Mucosa of stomach (tissue), 1 donor: ENCODE measurements around the gene SMG7.

Source experiments
- H3K27me3 ChIP-seq: one replicate; pipeline ENCODE4 v1.7.0; 2013; ENCODE audit warnings: mild to moderate bottlenecking, low read length; ENCODE audit not compliant: control insufficient read depth, insufficient read depth
- H3K36me3 ChIP-seq: one replicate; pipeline ENCODE4 v1.7.0; 2013; ENCODE audit warnings: low read length; ENCODE audit not compliant: control insufficient read depth, insufficient read depth
- H3K4me1 ChIP-seq: one replicate; pipeline ENCODE4 v1.7.0; 2013; ENCODE audit warnings: mild to moderate bottlenecking, low read length; ENCODE audit not compliant: control insufficient read depth, insufficient read depth
- H3K4me3 ChIP-seq: one replicate; pipeline ENCODE4 v1.7.0; 2013; ENCODE audit warnings: low read length
- H3K9ac ChIP-seq: one replicate; pipeline ENCODE4 v1.7.0; 2013; ENCODE audit warnings: mild to moderate bottlenecking, low read length, moderate library complexity
- H3K9me3 ChIP-seq: one replicate; pipeline ENCODE4 v1.7.0; 2013; ENCODE audit warnings: mild to moderate bottlenecking, low read length, moderate library complexity; ENCODE audit not compliant: control insufficient read depth
- donor health status: Pancreatic carcinoma.

SMG7 gene

DNA sequence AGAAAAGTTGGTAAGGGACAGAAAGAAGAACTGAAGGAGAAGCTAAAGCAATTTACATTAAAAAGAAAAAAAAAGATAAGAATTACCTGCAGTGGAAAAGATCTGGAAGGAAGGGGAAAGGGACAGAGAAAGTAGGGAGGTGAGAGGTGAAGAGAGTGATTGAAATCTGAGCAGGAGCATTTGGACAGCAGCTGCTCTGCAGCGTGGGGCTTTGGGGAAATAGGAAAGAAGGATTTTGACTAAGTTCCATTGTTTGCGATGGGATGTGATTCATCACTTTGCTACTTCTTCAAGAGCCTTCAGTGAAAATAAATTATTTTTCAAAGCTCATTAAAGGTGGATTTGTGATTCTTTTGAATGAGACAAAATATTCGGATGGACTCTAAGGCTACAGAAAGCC lies 28.1 kb upstream of the SMG7 start:
- Histone ChIP-seq H3K9me3 (no peaks in the 10 kb centered on the region), H3K4me1 (no peaks in the 10 kb centered on the region), H3K36me3 (no peaks in the 10 kb centered on the region), H3K27me3 (peaks cover 5% of the 10 kb centered on the region), H3K9ac (no peak overlapping the region), H3K4me3 (no peak overlapping the region)

GRCh38 chr1:183449223-183449770 lies 23.0 kb upstream of the SMG7 start:
- no peaks in the 10 kb centered on the region for H3K36me3 ChIP-seq
- no peaks in the 10 kb centered on the region for H3K27me3 ChIP-seq
- H3K9ac ChIP-seq = no peak overlapping the region
- H3K4me3 ChIP-seq = no peak overlapping the region
- H3K9me3 ChIP-seq = no peaks in the 10 kb centered on the region
- H3K4me1 ChIP-seq = no peaks in the 10 kb centered on the region

- H3K4me1 ChIP-seq = no peaks in the 10 kb centered on the region
- no peak overlapping the region for H3K9ac ChIP-seq
- no peaks in the 10 kb centered on the region for H3K36me3 ChIP-seq
- no peaks in the 10 kb centered on the region for H3K9me3 ChIP-seq
- no peaks in the 10 kb centered on the region for H3K27me3 ChIP-seq
- H3K4me3 ChIP-seq = no peak overlapping the region
These were observed 22.2 kb upstream of the SMG7 start for GRCh38 chr1:183450093-183450492.

- Histone ChIP-seq H3K36me3 (no peaks in the 10 kb centered on the region), H3K27me3 (no peaks in the 10 kb centered on the region), H3K4me1 (no peaks in the 10 kb centered on the region)
These were observed 17.9 kb upstream of the SMG7 start for GRCh38 chr1:183454377-183454776.

DNA sequence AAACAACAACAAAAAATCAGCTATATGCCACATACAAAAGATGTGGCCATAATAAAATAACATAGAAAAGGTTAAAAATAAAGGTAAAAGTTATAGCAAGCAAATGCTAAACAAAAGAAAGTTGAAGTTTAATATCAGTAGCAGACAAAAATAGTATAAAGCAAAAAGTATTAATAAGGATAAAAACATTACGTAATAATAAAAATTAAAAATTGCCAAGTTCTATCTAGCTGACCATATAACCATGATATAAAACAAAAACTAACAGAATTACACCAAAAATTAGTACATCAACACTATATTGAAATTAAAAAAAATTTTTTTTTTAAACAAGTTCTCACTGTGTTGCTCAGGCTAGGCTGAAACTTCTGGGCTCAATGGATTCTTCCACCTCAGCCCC lies 15.5 kb upstream of the SMG7 start:
- Histone ChIP-seq H3K9ac (no peak overlapping the region), H3K9me3 (no peaks in the 10 kb centered on the region), H3K27me3 (no peaks in the 10 kb centered on the region), H3K36me3 (no peaks in the 10 kb centered on the region), H3K4me1 (peaks cover 7% of the 10 kb centered on the region), H3K4me3 (no peak overlapping the region)

More at GRCh38 chr1:183454377-183454776, 17.9 kb upstream of the SMG7 start:
- Histone ChIP-seq H3K9me3 (no peaks in the 10 kb centered on the region), H3K4me3 (no peak overlapping the region), H3K9ac (no peak overlapping the region)

GRCh38 chr1:183457449-183457848 lies 14.8 kb upstream of the SMG7 start:
- H3K4me1 ChIP-seq = peaks cover 9% of the 10 kb centered on the region

DNA sequence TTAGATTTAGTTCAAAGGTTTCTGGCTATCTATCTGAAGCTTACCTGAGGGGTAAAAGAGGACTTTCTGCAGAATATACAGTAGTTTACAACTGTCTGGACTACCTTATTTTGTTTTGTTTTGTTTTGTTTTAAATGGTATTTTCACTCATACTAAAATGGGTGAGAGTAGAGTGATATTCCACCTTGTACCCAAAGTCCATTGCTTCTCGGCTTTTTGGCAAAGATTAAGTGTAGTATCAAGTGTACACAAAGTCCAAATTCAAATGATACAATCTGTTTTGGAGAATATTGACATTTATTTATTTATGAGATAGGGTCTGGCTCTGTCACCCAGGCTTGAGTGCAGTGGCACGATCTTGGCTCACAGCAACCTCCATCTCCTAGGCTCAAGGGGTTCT lies 11.7 kb upstream of the SMG7 start:
- no peak overlapping the region for H3K4me3 ChIP-seq
- H3K27me3 ChIP-seq = no peaks in the 10 kb centered on the region
- H3K9me3 ChIP-seq = no peaks in the 10 kb centered on the region
- H3K9ac ChIP-seq = no peak overlapping the region
- no peaks in the 10 kb centered on the region for H3K36me3 ChIP-seq
- peaks cover 9% of the 10 kb centered on the region for H3K4me1 ChIP-seq

More at GRCh38 chr1:183457449-183457848, 14.8 kb upstream of the SMG7 start:
- H3K4me3 ChIP-seq = no peak overlapping the region
- no peaks in the 10 kb centered on the region for H3K27me3 ChIP-seq
- H3K9me3 ChIP-seq = no peaks in the 10 kb centered on the region
- no peaks in the 10 kb centered on the region for H3K36me3 ChIP-seq
- H3K9ac ChIP-seq = no peak overlapping the region

GRCh38 chr1:183461350-183461749 lies 10.9 kb upstream of the SMG7 start:
- Histone ChIP-seq H3K9me3 (no peaks in the 10 kb centered on the region), H3K9ac (no peak overlapping the region), H3K36me3 (no peaks in the 10 kb centered on the region), H3K4me1 (peaks cover 9% of the 10 kb centered on the region), H3K27me3 (no peaks in the 10 kb centered on the region), H3K4me3 (no peak overlapping the region)

DNA sequence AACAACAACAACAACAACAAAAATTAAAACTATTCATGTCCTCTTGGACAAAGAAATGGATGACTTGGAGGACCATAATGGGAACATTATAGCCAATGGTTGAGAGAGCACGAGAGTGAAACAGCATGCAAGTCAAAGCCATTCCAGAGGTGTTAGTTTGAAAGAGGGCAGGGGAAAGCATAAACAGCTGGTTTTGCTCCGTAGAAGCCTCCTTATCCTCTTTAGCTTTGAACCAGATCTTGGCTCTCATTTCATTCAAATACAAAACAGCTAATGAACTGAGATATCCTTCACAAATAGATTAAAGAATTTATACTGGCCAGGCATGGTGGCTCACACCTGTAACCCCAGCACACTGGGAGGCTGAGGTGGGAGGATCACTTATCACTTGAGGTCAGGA lies 8.7 kb upstream of the SMG7 start:
- Histone ChIP-seq H3K9ac (no peak overlapping the region), H3K9me3 (no peaks in the 10 kb centered on the region), H3K4me1 (peaks cover 9% of the 10 kb centered on the region), H3K4me3 (no peak overlapping the region), H3K27me3 (no peaks in the 10 kb centered on the region), H3K36me3 (no peaks in the 10 kb centered on the region)

GRCh38 chr1:183466781-183467180 lies 5.5 kb upstream of the SMG7 start:
- Histone ChIP-seq H3K9ac (no peak overlapping the region), H3K4me1 (peaks cover 2% of the 10 kb centered on the region), H3K9me3 (no peaks in the 10 kb centered on the region), H3K36me3 (no peaks in the 10 kb centered on the region), H3K27me3 (no peaks in the 10 kb centered on the region), H3K4me3 (no peak overlapping the region)

GRCh38 chr1:183467687-183468086 lies 4.6 kb upstream of the SMG7 start:
- Histone ChIP-seq H3K36me3 (no peaks in the 10 kb centered on the region), H3K9me3 (no peaks in the 10 kb centered on the region), H3K4me1 (no peaks in the 10 kb centered on the region), H3K4me3 (no peak overlapping the region), H3K27me3 (no peaks in the 10 kb centered on the region), H3K9ac (no peak overlapping the region)

DNA sequence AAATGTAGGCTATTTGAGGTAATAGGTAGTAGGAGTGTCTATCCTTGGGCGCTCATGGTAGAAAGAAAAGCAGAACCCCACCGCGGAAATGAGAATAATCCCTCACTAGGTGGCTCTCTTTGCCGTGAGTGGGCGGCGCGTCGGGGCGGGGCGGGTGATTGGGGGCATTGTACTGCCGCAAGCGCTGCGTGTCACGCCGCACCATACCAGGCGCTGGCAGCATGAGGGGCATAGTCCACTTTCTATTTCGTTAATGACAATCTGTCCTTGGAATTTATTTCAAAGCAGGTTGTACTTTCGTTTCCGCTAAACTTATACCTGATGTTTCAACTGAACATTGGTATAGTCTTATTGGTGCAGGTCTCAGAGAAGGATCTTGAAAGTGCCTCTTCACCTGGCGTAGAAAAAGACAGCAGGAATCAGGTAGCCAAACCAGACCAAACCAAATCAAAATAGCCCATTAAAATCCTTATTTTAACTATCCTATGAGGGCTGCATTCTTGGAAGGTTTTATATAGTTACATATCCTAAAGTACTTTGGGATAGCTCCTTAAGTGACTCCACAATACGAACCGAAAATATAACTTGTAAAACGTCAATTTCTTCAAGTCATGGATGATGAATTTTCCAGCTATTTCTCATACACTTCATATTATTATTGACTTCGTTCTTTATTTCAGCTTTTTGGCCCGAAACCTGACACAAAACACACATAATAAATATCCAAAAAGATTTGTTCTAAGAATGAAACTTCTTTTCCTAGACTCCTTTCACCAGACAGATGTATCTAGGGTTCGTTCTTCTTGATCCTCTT lies 1.9 kb upstream of the SMG7 start:
- peaks cover 8% of the 10 kb centered on the region for H3K4me1 ChIP-seq
- no peaks in the 10 kb centered on the region for H3K9me3 ChIP-seq
- H3K9ac ChIP-seq = peak overlapping the region; percentile 90
- H3K4me3 ChIP-seq = peak overlapping the region; percentile 92
- no peaks in the 10 kb centered on the region for H3K36me3 ChIP-seq
- H3K27me3 ChIP-seq = no peaks in the 10 kb centered on the region
